Measurements from ENCODE around the gene LIMK2.
A peak's percentile ranks its signal among the peaks of the same experiment; 100 is the strongest.
"Not testable (repeated sequence)": the region's sequence is repeated elsewhere in the genome, so short reads cannot be mapped to it uniquely, and the experiment has no call there.

Gene LIMK2

GRCh38 chr22:31236044-31236443 lies 23.9 kb downstream of the LIMK2 start:
- DNase-seq, result not testable (repeated sequence)
- intact Hi-C loops (cut with DNase I), result loop anchor here (10.0 kb wide), 1 partner anchor 141 kb away; no protein-coding TSS in a partner anchor

GRCh38 chr22:31238057-31238456 lies 26.0 kb downstream of the LIMK2 start:
- intact Hi-C loops (cut with DNase I), result loop anchor here (10.0 kb wide), 1 partner anchor 143 kb away; no protein-coding TSS in a partner anchor
- DNase-seq, result no peak

GRCh38 chr22:31239771-31240370 lies 27.8 kb downstream of the LIMK2 start:
- DNase-seq, result no peak
- intact Hi-C loops (cut with DNase I), result loop anchor here (10.0 kb wide), 1 partner anchor 145 kb away; no protein-coding TSS in a partner anchor

GRCh38 chr22:31241200-31241599 lies 29.1 kb downstream of the LIMK2 start:
- intact Hi-C loops (cut with DNase I), result no loop called here
- no peak for DNase-seq

- DNase-seq, result no peak
- intact Hi-C loops (cut with DNase I), result no loop called here
Observed at GRCh38 chr22:31241936-31242335, 29.8 kb downstream of the LIMK2 start.

- DNase-seq, result no peak
- intact Hi-C loops (cut with DNase I), result no loop called here
Observed at GRCh38 chr22:31243339-31244045, 31.4 kb downstream of the LIMK2 start.

GRCh38 chr22:31244046-31244942 lies 32.2 kb downstream of the LIMK2 start:
- intact Hi-C loops (cut with DNase I), result no loop called here
- DNase-seq, result no peak

- DNase-seq, result no peak
- intact Hi-C loops (cut with DNase I), result no loop called here
Observed at GRCh38 chr22:31244943-31245451, 32.9 kb downstream of the LIMK2 start.

- DNase-seq; intact Hi-C loops (cut with DNase I): not testable (repeated sequence)
Observed at GRCh38 chr22:31245998-31246397, 33.9 kb downstream of the LIMK2 start.

- DNase-seq, result no peak
- intact Hi-C loops (cut with DNase I), result no loop called here
Observed at GRCh38 chr22:31246687-31247086, 34.6 kb downstream of the LIMK2 start.

GRCh38 chr22:31247726-31248125 lies 35.6 kb downstream of the LIMK2 start:
- intact Hi-C loops (cut with DNase I), result no loop called here
- no peak for DNase-seq

- peak; percentile 35 to 96 (median 78) for DNase-seq
- intact Hi-C loops (cut with DNase I), result no loop called here
Observed at GRCh38 chr22:31248138-31248745, 36.1 kb downstream of the LIMK2 start.

- peak in 28 of 42 donors; percentile 23 to 78 (median 48) for DNase-seq
- intact Hi-C loops (cut with DNase I), result no loop called here
Observed at GRCh38 chr22:31248965-31249958, 37.2 kb downstream of the LIMK2 start.

- intact Hi-C loops (cut with DNase I), result no loop called here
- DNase-seq, result no peak
Observed at GRCh38 chr22:31250740-31251600, 38.9 kb downstream of the LIMK2 start.

GRCh38 chr22:31253949-31254348 lies 41.9 kb downstream of the LIMK2 start:
- DNase-seq, result no peak
- intact Hi-C loops (cut with DNase I), result no loop called here

- no peak for DNase-seq
- intact Hi-C loops (cut with DNase I), result no loop called here
Observed at GRCh38 chr22:31259798-31260473, 47.8 kb downstream of the LIMK2 start.

Data from head of caudate nucleus (tissue), 42 donors.